Hypothalamus (tissue), 51 donors: ENCODE measurements around the gene ACTR2.

ENCODE experiments used
- DNase-seq, 51 donors: peaks; one replicate each; lab custom pipeline; 2025; lab: John Stamatoyannopoulos, UW

ACTR2 gene

GRCh38 chr2:65277118-65277517, 49.5 kb downstream of the ACTR2 start:
- DNase-seq = no peak

- DNase-seq = no peak
Observed at GRCh38 chr2:65277791-65278483, 50.3 kb downstream of the ACTR2 start.

GRCh38 chr2:65278531-65278981, 50.9 kb downstream of the ACTR2 start:
- DNase-seq = no peak

GRCh38 chr2:65279756-65280155, 52.1 kb downstream of the ACTR2 start:
- no peak for DNase-seq

- DNase-seq = no peak
Observed at GRCh38 chr2:65281627-65282351, 54.2 kb downstream of the ACTR2 start.

- peak in 6 of 51 donors; percentile 2 to 21 (median 8) for DNase-seq
Observed at GRCh38 chr2:65282477-65283053, 54.9 kb downstream of the ACTR2 start.

- DNase-seq = no peak
Observed at GRCh38 chr2:65287364-65287763, 59.7 kb downstream of the ACTR2 start.

- DNase-seq = no peak
Observed at GRCh38 chr2:65291216-65292105, 63.8 kb downstream of the ACTR2 start.

GRCh38 chr2:65292106-65292400, 64.4 kb downstream of the ACTR2 start:
- no peak for DNase-seq

GRCh38 chr2:65292461-65293011, 64.9 kb downstream of the ACTR2 start:
- no peak for DNase-seq

- no peak for DNase-seq
Observed at GRCh38 chr2:65293376-65293775, 65.7 kb downstream of the ACTR2 start.

- no peak for DNase-seq
Observed at GRCh38 chr2:65294136-65294535, 66.5 kb downstream of the ACTR2 start.

- DNase-seq = no peak
Observed at GRCh38 chr2:65294701-65295100, 67.1 kb downstream of the ACTR2 start.

GRCh38 chr2:65296971-65297370, 69.3 kb downstream of the ACTR2 start:
- DNase-seq = no peak

- DNase-seq = no peak
Observed at GRCh38 chr2:65297544-65297943, 69.9 kb downstream of the ACTR2 start.

GRCh38 chr2:65298089-65298488, 70.5 kb downstream of the ACTR2 start:
- DNase-seq = no peak

- no peak for DNase-seq
Observed at GRCh38 chr2:65299246-65299645, 71.6 kb downstream of the ACTR2 start.

GRCh38 chr2:65300134-65300760, 72.6 kb downstream of the ACTR2 start:
- peak in 30 of 51 donors; percentile 6 to 77 (median 28) for DNase-seq

GRCh38 chr2:65300761-65301711, 73.4 kb downstream of the ACTR2 start:
- peak in 41 of 51 donors; percentile 3 to 84 (median 42) for DNase-seq
